ENCODE data around the gene RBM39. TPM values are rescaled to one million over a fixed set of nuclear protein-coding genes. Genes with fewer than 3 reads are reported as not detected.

RBM39 gene
- total RNA-seq, result 335 and 481 TPM in 2 replicates

GRCh38 chr20:35741892-35742740 lies at the start of gene RBM39:
TSS of gene RBM39 (minus strand) at chr20:35742260. CDS start at chr20:35740874, 1,386 bp downstream.

GRCh38 chr20:35771689-35772562 lies 29.9 kb upstream of the RBM39 start, which contains the start of gene PHF20:
TSS of gene PHF20 (plus strand) at chr20:35772015. CDS start at chr20:35801523, 29,508 bp downstream.

GRCh38 chr20:35699127-35699956 lies 42.7 kb downstream of the RBM39 start, which contains the start of the genes NFS1 and ROMO1:
TSS of gene NFS1 (minus strand) at chr20:35699352. CDS start at chr20:35699288, 64 bp downstream.
TSS of gene ROMO1 (plus strand) at chr20:35699405. CDS start at chr20:35699633, 228 bp downstream.

GRCh38 chr20:35664466-35665206 lies 77.4 kb downstream of the RBM39 start, which contains the start of the genes CPNE1 and RBM12:
TSS of gene CPNE1 (minus strand) at chr20:35664900. CDS start at chr20:35632923, 31,977 bp downstream.
TSS of gene RBM12 (minus strand) at chr20:35664900. CDS start at chr20:35655322, 9,578 bp downstream.

Other genes with a start within 250 kb of the RBM39 start
- gene C20orf173, start 212.6 kb downstream of the RBM39 start, total RNA-seq, result not detected in 2 replicates
- gene ERGIC3, start 200.2 kb downstream of the RBM39 start, total RNA-seq, result 407 and 670 TPM in 2 replicates
- gene SPAG4, start 126.4 kb downstream of the RBM39 start, total RNA-seq, result 4.7 and 10.2 TPM in 2 replicates
- 169 and 177 TPM in 2 replicates for gene CPNE1, start 77.4 kb downstream of the RBM39 start, total RNA-seq
- gene RBM12, start 77.4 kb downstream of the RBM39 start, total RNA-seq, result 24.6 and 29.3 TPM in 2 replicates
- 18.9 and 24.0 TPM in 2 replicates for gene NFS1, start 42.9 kb downstream of the RBM39 start, total RNA-seq
- gene ROMO1, start 42.9 kb downstream of the RBM39 start, total RNA-seq, result 284 and 482 TPM in 2 replicates
- 19.3 and 24.7 TPM in 2 replicates for gene PHF20, start 29.8 kb upstream of the RBM39 start, total RNA-seq
- gene SCAND1, start 212.2 kb upstream of the RBM39 start, total RNA-seq, result 24.7 and 50.9 TPM in 2 replicates
- 0.77 and 1.7 TPM in 2 replicates for gene CNBD2, start 226.3 kb upstream of the RBM39 start, total RNA-seq

Measured in bronchial smooth muscle cell (primary cell).